Keratinocyte (primary cell): ENCODE results near the gene AKAIN1.

Source experiments
- EZH2 ChIP-seq: IDR thresholded peaks from one replicate; pipeline ENCODE4 v1.6.1; 2012; ENCODE audit warnings: inconsistent platforms, mild to moderate bottlenecking, low read length, moderate library complexity
- TF ChIP-seq, protein P1 (sequence below), 3 experiments: IDR thresholded peaks in 1 of 3; conservative IDR thresholded peaks in 1 of 3; optimal IDR thresholded peaks in 1 of 3; 2 replicates in 2 of 3; 3 replicates in 1 of 3; pipeline versions ENCODE3 to v1.5.1; 2011; ENCODE audit warnings: low read length in 3 of 3, mild to moderate bottlenecking in 3 of 3, moderate library complexity in 2 of 3, control low read depth in 1 of 3, inconsistent platforms in 1 of 3; ENCODE audit not compliant: insufficient read depth in 2 of 3; ENCODE audit errors: extremely low read depth in 1 of 3

DNA sequence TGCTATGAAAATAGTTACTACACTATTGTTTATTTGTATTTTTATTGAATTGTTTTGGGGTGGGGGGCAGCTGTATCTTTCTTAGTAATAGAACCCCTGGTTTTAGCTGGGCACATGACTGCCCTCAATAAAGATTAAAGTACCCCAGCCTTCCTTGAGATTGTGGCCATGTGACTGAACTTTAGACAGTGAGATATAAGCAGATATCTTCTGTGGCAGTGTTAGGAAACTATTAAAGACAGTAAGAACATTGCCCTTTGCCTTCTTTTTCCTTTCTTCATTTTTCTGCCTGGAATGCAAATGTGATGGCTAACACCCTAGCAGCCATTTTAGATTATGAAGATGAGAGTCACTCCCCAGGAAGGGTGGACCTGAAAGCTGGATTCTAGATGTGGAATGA is 47.9 kb upstream of the AKAIN1 start:
- TF ChIP-seq, protein P1, sequence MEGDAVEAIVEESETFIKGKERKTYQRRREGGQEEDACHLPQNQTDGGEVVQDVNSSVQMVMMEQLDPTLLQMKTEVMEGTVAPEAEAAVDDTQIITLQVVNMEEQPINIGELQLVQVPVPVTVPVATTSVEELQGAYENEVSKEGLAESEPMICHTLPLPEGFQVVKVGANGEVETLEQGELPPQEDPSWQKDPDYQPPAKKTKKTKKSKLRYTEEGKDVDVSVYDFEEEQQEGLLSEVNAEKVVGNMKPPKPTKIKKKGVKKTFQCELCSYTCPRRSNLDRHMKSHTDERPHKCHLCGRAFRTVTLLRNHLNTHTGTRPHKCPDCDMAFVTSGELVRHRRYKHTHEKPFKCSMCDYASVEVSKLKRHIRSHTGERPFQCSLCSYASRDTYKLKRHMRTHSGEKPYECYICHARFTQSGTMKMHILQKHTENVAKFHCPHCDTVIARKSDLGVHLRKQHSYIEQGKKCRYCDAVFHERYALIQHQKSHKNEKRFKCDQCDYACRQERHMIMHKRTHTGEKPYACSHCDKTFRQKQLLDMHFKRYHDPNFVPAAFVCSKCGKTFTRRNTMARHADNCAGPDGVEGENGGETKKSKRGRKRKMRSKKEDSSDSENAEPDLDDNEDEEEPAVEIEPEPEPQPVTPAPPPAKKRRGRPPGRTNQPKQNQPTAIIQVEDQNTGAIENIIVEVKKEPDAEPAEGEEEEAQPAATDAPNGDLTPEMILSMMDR (optimal IDR thresholded peaks at IDR 0.05 in 1 of 3, IDR thresholded peaks at IDR 0.05 in 1 of 3, conservative IDR thresholded peaks at IDR 0.05 in 1 of 3; ENCODE audit: extremely low read depth in 1 of 3, insufficient read depth in 2 of 3, low read length in 3 of 3) = no peak
- TF ChIP-seq EZH2 = no peak
